Superior temporal gyrus (tissue), 1 donor: ENCODE measurements around the gene SEC63.
"Not testable (repeated sequence)": the region's sequence is repeated elsewhere in the genome, so short reads cannot be mapped to it uniquely, and the experiment has no call there.

Experiments
- DNase-seq: peaks from one replicate; pipeline ENCODE4 v3.0.0-alpha.2; 2016; ENCODE audit errors: extremely low spot score

Gene SEC63

GRCh38 chr6:107862383-107862782 is 95.6 kb downstream of the SEC63 start:
- DNase-seq = no peak

GRCh38 chr6:107860963-107861362 is 97.0 kb downstream of the SEC63 start:
- not testable (repeated sequence) for DNase-seq

- not testable (repeated sequence) for DNase-seq
These were observed 97.9 kb downstream of the SEC63 start for GRCh38 chr6:107860144-107860543.

DNA sequence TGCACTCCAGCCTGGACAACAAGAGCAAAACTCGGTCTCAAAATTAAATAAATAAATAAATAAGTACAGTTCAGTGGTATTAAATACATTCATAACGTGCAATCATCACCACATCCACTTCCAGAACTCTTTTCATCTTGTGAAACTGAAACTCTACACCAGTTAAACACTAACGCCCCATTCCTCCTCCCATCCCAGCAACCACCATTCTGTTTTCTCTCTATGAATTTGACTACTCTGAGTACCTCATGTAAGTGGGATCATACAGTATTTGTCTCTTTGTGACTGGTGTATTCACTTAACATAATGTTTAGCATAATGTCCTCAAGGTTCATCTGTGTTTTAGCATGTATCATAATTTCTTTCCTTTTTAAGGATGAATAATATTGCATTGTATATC is 104.8 kb downstream of the SEC63 start:
- no peak for DNase-seq

DNA sequence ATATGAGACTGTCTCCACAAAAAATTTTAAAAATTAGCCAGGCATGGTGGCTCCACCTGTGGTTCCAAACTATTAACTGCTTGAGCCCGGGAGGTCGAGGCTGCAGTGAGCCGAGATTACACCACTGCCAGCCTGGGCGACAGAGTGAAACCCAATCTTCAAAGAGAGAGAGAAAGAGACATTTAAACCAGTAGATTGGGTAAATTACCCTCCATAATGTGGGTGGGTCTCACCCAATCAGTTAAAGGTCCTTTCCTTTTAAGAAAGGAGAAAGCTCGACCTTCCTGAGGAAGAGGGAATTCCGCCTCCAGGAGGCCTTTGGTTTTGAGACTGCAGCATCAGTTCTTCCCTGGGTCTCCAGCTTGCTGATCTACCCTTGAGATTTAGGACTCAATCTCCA is 108.7 kb downstream of the SEC63 start:
- no peak for DNase-seq

GRCh38 chr6:107847844-107848802 is 109.9 kb downstream of the SEC63 start:
- peak; percentile 88 for DNase-seq

DNA sequence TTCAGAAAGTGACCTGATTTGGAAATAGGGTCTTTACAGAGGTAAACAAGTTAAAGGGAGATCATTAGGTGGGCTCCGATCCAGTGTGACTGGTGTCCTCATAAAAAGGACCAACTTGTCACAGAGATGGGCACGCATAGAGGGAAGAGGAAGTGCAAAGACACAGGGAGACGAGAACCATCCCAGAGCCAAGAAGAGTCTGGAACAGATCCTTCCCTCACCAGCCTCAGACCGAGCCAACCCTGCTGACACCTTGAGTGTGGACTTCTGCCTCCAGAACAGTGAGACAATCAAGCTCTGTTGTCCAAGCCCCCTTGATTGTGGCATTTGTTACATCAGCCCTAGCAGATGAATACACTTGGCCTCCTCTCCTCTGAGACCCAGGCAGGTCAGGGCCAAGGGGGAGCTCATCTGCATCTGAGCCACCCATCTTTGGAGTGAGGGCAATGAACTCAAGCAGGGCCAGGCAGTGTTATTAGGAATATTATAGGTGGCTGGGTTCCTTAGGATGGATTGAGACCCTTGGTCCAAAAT is 111.7 kb downstream of the SEC63 start:
- DNase-seq = no peak

GRCh38 chr6:107845777-107846176 is 112.2 kb downstream of the SEC63 start:
- no peak for DNase-seq

DNA sequence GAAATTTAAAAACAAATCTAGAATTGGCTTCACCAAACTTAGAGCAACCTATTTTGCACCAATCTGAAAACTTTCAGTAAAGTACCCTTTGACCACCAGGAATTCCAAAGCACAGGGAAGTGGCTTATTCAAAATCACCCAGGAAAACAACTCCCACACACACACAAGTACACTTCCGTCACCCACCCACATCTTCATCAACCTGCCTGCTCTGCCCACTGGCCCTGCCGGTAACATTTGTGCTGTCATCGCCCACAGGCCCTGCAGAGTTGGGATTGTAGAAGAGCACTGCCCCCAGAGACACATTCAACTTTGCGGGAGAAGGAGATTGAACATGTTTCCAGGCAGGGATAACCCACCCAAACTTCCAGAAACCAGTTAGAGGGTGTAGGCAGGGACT is 114.6 kb downstream of the SEC63 start:
- DNase-seq = no peak

DNA sequence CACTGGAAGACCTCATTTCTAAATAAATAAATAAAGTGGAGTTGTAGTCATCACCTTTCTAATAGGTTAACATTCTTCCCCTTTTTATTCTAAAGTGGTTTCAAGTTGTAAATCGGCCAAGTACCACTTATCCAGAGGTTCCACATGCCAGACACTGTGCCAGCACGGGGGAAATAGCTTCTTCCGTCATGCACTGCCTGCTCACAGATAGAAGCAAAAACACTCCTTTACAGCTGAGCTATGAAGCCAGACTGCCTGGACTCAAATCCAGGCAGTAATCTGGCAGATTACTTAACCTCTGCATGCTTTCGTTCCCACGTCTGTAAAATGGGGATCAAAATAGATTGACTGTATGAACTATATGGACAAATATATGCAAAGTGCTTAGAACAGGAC is 116.7 kb downstream of the SEC63 start:
- DNase-seq = no peak

GRCh38 chr6:107840636-107841274 is 117.3 kb downstream of the SEC63 start:
- no peak for DNase-seq

GRCh38 chr6:107833136-107833535 is 124.9 kb downstream of the SEC63 start:
- no peak for DNase-seq

GRCh38 chr6:107832151-107833056 is 125.6 kb downstream of the SEC63 start:
- no peak for DNase-seq

GRCh38 chr6:107830060-107830459 is 127.9 kb downstream of the SEC63 start:
- no peak for DNase-seq

GRCh38 chr6:107827541-107827940 is 130.5 kb downstream of the SEC63 start:
- no peak for DNase-seq

- no peak for DNase-seq
These were observed 134.9 kb downstream of the SEC63 start for GRCh38 chr6:107823047-107823557.

DNA sequence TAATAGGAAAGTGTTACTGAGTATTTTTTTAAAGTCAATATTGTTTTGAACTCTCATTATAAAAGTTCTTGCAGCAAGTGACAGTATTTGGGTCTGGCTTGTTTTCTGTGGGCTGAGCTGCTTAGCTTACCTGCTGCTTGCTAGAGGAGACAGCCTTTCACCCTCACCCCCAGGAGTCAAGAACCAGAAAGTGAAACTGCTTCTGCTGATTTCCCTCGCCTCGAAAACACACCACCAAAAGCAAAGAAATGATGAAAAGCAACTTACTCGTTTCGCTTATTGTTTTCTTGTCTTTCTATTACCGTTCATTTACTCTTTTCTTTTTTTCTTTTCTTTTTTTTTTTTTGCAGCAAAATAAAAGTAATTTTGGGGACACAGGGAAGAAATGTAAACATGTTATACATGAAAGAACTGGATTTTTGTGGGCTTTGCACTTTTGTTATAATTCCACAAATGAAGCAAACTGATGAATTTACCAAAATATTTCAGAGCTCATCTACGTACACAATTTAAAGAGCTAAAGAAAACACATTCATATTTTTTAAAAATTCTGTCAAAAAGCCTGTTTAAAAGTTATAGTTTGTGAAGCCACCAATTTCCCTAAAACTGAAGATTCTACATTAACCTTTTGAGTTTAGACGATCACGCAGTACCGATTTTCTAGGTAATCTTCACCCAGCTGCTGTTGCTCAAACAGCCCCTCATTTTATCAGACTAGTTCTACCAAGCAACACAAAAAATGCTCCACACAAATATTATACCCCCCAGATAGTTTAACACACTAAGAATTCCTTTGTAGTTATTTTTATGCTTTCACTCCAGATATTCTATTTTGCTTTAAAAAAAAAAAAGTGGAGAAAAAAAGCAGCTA is 135.6 kb downstream of the SEC63 start:
- no peak for DNase-seq

GRCh38 chr6:107821591-107821990 is 136.4 kb downstream of the SEC63 start:
- no peak for DNase-seq

DNA sequence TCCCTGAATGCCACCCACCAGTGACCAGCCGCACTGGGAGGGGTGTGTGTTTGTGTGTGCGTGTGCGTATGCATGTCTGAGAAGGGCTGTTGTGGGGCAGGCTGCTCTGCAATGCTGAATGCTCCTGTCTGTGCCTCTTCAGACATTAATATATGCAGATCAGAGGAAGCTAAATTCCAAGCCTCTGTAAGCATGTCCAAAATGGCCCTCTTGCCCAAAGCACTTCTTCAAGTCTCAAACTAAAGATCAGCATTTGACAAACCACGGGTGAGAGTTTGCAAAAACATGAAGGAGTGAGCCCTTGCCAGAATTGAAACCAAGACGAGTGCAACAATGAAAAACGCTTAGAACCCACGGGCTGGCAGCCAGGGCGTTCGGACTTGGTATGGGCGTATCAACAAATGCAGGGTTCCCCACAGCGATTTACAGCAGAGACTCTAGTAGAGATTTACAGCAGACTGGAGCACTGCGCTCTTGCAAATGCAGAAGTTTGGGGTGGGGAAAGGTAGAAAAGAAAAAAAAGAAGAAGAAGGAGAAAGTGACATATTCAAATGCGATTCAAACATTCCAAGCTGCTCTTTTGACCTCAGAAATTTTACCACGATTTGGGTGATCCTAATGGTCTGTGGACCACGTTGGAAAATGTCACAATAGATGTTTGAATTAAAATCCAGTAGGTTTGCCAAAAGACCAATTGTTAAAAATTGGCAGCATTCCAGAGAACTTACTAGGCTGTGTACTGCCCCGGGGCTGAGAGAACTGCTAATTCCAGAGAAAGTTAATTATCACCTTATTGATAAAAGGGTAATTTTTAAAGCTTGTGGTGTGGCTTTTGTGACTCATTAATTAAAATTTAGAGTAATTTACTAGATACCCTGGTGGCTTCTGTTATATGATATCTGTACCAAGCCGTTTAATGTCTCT is 137.4 kb downstream of the SEC63 start:
- DNase-seq = peak; percentile 62
